HEK293 (cell line): Measurements from ENCODE around the gene INPP5A.

Experiments
- GLI4 ChIP-seq: fragments of 450-650 bp; formaldehyde crosslinking; IDR thresholded peaks from 2 replicates; pipeline ENCODE4 v1.5.1; 2016; ENCODE audit warnings: missing biosample characterization, missing genetic modification characterization
- IKZF3 ChIP-seq: fragments of 450-650 bp; IDR thresholded peaks from 2 replicates; pipeline ENCODE4 v1.5.0; 2018; ENCODE audit warnings: missing biosample characterization, mild to moderate bottlenecking, missing genetic modification characterization, moderate library complexity
- MEIS1 ChIP-seq: sonication (generic); formaldehyde crosslinking; IDR thresholded peaks from 2 replicates; pipeline ENCODE4 v1.8.1; 2022; ENCODE audit warnings: missing genetic modification reagents, mild to moderate bottlenecking, borderline replicate concordance
- MYNN ChIP-seq: fragments of 450-650 bp; formaldehyde crosslinking; IDR thresholded peaks from 2 replicates; pipeline ENCODE4 v1.5.1; 2016; ENCODE audit warnings: missing biosample characterization, missing genetic modification characterization, borderline replicate concordance
- OSR2 ChIP-seq: fragments of 450-650 bp; formaldehyde crosslinking; IDR thresholded peaks from 2 replicates; pipeline ENCODE4 v1.5.1; 2016; ENCODE audit warnings: missing biosample characterization, missing genetic modification characterization
- TCF7L2 ChIP-seq: IDR thresholded peaks from 2 replicates; pipeline ENCODE4 v1.6.1; 2011; ENCODE audit warnings: low read depth, mild to moderate bottlenecking, inconsistent platforms, low read length, moderate library complexity, borderline replicate concordance
- ZNF19 ChIP-seq: fragments of 450-650 bp; formaldehyde crosslinking; IDR thresholded peaks from 2 replicates; pipeline ENCODE4; 2016; ENCODE audit warnings: missing biosample characterization, missing genetic modification characterization, low read depth
- ZNF2 ChIP-seq: fragments of 450-650 bp; formaldehyde crosslinking; IDR thresholded peaks from 2 replicates; pipeline ENCODE4 v1.5.1; 2016; ENCODE audit warnings: missing biosample characterization, missing genetic modification characterization
- ZNF280C ChIP-seq: fragments of 450-650 bp; formaldehyde crosslinking; IDR thresholded peaks from 2 replicates; pipeline ENCODE4 v1.5.1; 2016; ENCODE audit warnings: missing biosample characterization, missing genetic modification characterization
- ZNF341 ChIP-seq: fragments of 450-650 bp; formaldehyde crosslinking; IDR thresholded peaks from 2 replicates; pipeline ENCODE4; 2016; ENCODE audit warnings: low read depth, missing biosample characterization, missing genetic modification characterization
- ZNF366 ChIP-seq: fragments of 450-650 bp; formaldehyde crosslinking; conservative IDR thresholded peaks from 2 replicates; pipeline ENCODE4 v1.5.1; 2016; ENCODE audit warnings: missing biosample characterization, missing genetic modification characterization
- ZNF398 ChIP-seq: fragments of 450-650 bp; formaldehyde crosslinking; IDR thresholded peaks from 2 replicates; pipeline ENCODE4 v1.5.1; 2017; ENCODE audit warnings: missing biosample characterization, missing genetic modification characterization
- ZNF433 ChIP-seq: fragments of 450-650 bp; formaldehyde crosslinking; IDR thresholded peaks from 2 replicates; pipeline ENCODE4 v1.5.1; 2016; ENCODE audit warnings: missing biosample characterization, missing genetic modification characterization, low read depth
- ZNF473 ChIP-seq: fragments of 450-650 bp; formaldehyde crosslinking; IDR thresholded peaks from 2 replicates; pipeline ENCODE4 v1.5.1; 2017; ENCODE audit warnings: missing biosample characterization, missing genetic modification characterization
- ZNF48 ChIP-seq: fragments of 450-650 bp; formaldehyde crosslinking; IDR thresholded peaks from 2 replicates; pipeline ENCODE4 v1.5.1; 2016; ENCODE audit warnings: missing biosample characterization, missing genetic modification characterization
- ZNF518A ChIP-seq: fragments of 450-650 bp; formaldehyde crosslinking; conservative IDR thresholded peaks from 2 replicates; pipeline ENCODE4 v1.5.1; 2016; ENCODE audit warnings: low read depth, missing biosample characterization, missing genetic modification characterization
- ZNF549 ChIP-seq: fragments of 450-650 bp; IDR thresholded peaks from 2 replicates; pipeline ENCODE4 v1.5.1; 2018; ENCODE audit warnings: missing biosample characterization, missing genetic modification characterization, mild to moderate bottlenecking, inconsistent platforms, moderate library complexity
- ZNF747 ChIP-seq: fragments of 450-650 bp; formaldehyde crosslinking; IDR thresholded peaks from 2 replicates; pipeline ENCODE4 v1.5.1; 2016; ENCODE audit warnings: missing biosample characterization, missing genetic modification characterization
- TF ChIP-seq, protein P1 (sequence below): fragments of 450-650 bp; formaldehyde crosslinking; IDR thresholded peaks from 2 replicates; pipeline ENCODE4 v1.5.0; 2017; ENCODE audit warnings: missing biosample characterization, missing genetic modification characterization, borderline replicate concordance
- TF ChIP-seq, protein P2 (sequence below): fragments of 450-650 bp; formaldehyde crosslinking; IDR thresholded peaks from 2 replicates; pipeline ENCODE4 v1.5.1; 2016; ENCODE audit warnings: missing biosample characterization, missing genetic modification characterization
- TF ChIP-seq, protein P3 (sequence below): fragments of 450-650 bp; formaldehyde crosslinking; IDR thresholded peaks from 2 replicates; pipeline ENCODE4 v1.5.1; 2016; ENCODE audit warnings: missing biosample characterization, missing genetic modification characterization
- TF ChIP-seq, protein P4 (sequence below): fragments of 450-650 bp; formaldehyde crosslinking; IDR thresholded peaks from 2 replicates; pipeline ENCODE4 v1.5.1; 2016; ENCODE audit warnings: missing biosample characterization, missing genetic modification characterization

The INPP5A gene

GRCh38 chr10:132700156-132701098 is 162.8 kb downstream of the INPP5A start (continued):
- TF ChIP-seq OSR2 (tag by site-specific recombination) = peak; percentile 99
- TF ChIP-seq ZNF747 (tag by site-specific recombination) = no peak
- TF ChIP-seq, protein P1, sequence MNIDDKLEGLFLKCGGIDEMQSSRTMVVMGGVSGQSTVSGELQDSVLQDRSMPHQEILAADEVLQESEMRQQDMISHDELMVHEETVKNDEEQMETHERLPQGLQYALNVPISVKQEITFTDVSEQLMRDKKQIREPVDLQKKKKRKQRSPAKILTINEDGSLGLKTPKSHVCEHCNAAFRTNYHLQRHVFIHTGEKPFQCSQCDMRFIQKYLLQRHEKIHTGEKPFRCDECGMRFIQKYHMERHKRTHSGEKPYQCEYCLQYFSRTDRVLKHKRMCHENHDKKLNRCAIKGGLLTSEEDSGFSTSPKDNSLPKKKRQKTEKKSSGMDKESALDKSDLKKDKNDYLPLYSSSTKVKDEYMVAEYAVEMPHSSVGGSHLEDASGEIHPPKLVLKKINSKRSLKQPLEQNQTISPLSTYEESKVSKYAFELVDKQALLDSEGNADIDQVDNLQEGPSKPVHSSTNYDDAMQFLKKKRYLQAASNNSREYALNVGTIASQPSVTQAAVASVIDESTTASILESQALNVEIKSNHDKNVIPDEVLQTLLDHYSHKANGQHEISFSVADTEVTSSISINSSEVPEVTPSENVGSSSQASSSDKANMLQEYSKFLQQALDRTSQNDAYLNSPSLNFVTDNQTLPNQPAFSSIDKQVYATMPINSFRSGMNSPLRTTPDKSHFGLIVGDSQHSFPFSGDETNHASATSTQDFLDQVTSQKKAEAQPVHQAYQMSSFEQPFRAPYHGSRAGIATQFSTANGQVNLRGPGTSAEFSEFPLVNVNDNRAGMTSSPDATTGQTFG = no peak
- TF ChIP-seq ZNF433 (tag by site-specific recombination) = no peak
- TF ChIP-seq ZNF473 (tag by site-specific recombination) = no peak
- peak; percentile 86 for TF ChIP-seq TCF7L2
- no peak for TF ChIP-seq MEIS1 (CRISPR knock-in tag)
- TF ChIP-seq IKZF3 (tag by site-specific recombination) = peak; percentile 83
- no peak for TF ChIP-seq ZNF19 (tag by site-specific recombination)
- TF ChIP-seq ZNF549 = no peak
- peak; percentile 77 for TF ChIP-seq ZNF366 (tag by site-specific recombination)
- no peak for TF ChIP-seq MYNN (tag by site-specific recombination)
- peak; percentile 72 for TF ChIP-seq ZNF2 (tag by site-specific recombination)
- TF ChIP-seq, protein P2, sequence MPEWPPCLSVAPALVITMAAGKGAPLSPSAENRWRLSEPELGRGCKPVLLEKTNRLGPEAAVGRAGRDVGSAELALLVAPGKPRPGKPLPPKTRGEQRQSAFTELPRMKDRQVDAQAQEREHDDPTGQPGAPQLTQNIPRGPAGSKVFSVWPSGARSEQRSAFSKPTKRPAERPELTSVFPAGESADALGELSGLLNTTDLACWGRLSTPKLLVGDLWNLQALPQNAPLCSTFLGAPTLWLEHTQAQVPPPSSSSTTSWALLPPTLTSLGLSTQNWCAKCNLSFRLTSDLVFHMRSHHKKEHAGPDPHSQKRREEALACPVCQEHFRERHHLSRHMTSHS (tag by site-specific recombination) = peak; percentile 58; the same call in 1 of the 2 replicates
- TF ChIP-seq ZNF518A (tag by site-specific recombination) = no peak
- TF ChIP-seq GLI4 = no peak
- TF ChIP-seq, protein P3, sequence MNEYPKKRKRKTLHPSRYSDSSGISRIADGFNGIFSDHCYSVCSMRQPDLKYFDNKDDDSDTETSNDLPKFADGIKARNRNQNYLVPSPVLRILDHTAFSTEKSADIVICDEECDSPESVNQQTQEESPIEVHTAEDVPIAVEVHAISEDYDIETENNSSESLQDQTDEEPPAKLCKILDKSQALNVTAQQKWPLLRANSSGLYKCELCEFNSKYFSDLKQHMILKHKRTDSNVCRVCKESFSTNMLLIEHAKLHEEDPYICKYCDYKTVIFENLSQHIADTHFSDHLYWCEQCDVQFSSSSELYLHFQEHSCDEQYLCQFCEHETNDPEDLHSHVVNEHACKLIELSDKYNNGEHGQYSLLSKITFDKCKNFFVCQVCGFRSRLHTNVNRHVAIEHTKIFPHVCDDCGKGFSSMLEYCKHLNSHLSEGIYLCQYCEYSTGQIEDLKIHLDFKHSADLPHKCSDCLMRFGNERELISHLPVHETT (tag by site-specific recombination) = peak; percentile 67; the same call in 1 of the 2 replicates
- TF ChIP-seq, protein P4, sequence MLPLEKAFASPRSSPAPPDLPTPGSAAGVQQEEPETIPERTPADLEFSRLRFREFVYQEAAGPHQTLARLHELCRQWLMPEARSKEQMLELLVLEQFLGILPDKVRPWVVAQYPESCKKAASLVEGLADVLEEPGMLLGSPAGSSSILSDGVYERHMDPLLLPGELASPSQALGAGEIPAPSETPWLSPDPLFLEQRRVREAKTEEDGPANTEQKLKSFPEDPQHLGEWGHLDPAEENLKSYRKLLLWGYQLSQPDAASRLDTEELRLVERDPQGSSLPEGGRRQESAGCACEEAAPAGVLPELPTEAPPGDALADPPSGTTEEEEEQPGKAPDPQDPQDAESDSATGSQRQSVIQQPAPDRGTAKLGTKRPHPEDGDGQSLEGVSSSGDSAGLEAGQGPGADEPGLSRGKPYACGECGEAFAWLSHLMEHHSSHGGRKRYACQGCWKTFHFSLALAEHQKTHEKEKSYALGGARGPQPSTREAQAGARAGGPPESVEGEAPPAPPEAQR (tag by site-specific recombination) = no peak
- 0 out of 2 replicates have a peak, but pooled peaks have one; percentile 45 for TF ChIP-seq ZNF341 (tag by site-specific recombination)
- no peak for TF ChIP-seq ZNF48 (tag by site-specific recombination)
- TF ChIP-seq ZNF280C (tag by site-specific recombination) = no peak
- TF ChIP-seq ZNF398 = no peak
